Measurements from ENCODE around the gene HM13.

Gene HM13

DNA sequence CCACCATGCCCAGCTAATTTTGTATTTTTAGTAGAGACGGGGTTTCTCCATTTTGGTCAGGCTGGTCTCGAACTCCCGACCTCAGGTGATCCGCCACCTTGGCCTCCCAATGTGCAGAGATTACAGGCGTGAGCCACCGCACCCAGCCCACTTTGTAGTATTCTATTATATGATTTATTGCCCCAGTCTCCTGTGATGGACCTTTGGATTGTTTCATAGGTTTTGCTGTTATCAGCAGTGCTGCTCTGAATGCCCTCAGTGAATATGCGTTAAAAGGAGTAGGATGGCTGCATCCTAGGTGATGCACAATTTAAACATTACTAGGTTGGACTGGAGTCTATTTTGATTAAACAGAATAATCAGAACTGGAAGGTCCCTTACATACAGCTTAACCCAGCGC is 101.2 kb downstream of the HM13 start:
- no peak for DNase-seq (ENCODE audit: low read depth)
- no peak overlapping the region for H3K4me3 ChIP-seq (ENCODE audit: low read length)
- TF ChIP-seq, protein P1, sequence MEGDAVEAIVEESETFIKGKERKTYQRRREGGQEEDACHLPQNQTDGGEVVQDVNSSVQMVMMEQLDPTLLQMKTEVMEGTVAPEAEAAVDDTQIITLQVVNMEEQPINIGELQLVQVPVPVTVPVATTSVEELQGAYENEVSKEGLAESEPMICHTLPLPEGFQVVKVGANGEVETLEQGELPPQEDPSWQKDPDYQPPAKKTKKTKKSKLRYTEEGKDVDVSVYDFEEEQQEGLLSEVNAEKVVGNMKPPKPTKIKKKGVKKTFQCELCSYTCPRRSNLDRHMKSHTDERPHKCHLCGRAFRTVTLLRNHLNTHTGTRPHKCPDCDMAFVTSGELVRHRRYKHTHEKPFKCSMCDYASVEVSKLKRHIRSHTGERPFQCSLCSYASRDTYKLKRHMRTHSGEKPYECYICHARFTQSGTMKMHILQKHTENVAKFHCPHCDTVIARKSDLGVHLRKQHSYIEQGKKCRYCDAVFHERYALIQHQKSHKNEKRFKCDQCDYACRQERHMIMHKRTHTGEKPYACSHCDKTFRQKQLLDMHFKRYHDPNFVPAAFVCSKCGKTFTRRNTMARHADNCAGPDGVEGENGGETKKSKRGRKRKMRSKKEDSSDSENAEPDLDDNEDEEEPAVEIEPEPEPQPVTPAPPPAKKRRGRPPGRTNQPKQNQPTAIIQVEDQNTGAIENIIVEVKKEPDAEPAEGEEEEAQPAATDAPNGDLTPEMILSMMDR (IDR thresholded peaks at IDR 0.05; ENCODE audit: insufficient read depth, low read depth, low read length, missing control alignments): no peak

DNA sequence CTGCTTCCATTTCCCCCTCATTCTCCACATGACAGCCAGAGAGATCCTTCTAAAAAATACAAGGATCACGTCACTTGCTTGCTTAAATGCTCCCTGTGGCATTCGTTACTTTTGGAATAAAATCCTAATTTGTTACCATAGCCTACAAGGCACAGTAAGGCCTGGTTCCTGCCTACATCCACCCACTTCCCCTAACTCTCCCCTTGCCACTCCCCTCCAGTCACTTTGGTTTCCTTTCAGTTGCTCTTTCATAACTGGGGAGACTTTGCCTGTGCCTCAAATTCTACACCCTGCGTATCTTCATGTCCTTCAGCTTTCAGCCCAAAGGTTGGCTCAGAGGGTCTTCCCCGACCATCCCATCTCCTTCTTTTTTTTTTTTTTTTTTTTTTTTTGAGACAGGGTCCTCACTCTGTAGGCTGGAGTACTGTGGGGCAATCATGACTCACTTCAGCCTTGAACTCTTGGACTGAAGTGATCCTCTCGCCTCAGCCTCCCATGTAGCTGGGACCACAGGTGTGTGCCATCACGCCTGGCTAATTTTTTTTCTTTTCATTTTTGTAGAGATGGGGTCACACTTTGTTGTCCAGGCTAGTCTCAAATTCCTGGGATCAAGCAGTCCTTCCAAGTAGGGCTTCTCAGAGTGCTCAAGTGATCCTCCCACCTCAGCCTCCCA is 103.3 kb downstream of the HM13 start:
- H3K4me3 ChIP-seq (ENCODE audit: low read length): no peak overlapping the region
- DNase-seq (ENCODE audit: low read depth): no peak
- TF ChIP-seq, protein P1 (IDR thresholded peaks at IDR 0.05; ENCODE audit: insufficient read depth, low read depth, low read length, missing control alignments): no peak

All from epithelial cell of esophagus (primary cell).